Heart left ventricle (tissue), 13 donors: ENCODE measurements around the gene CABYR.

Source experiments
- POLR2A ChIP-seq, 2 donors: fragments of 450-650 bp; IDR thresholded peaks; one replicate each; pipeline ENCODE4 v1.6.1; 2017; ENCODE audit warnings: antibody characterized with exemption in 2 of 2, mild to moderate bottlenecking in 2 of 2, moderate library complexity in 2 of 2
- TF ChIP-seq, protein P1 (sequence below), 12 donors: fragments of 200-600 bp; sonication (generic) in 4 of 12; IDR thresholded peaks; one replicate each; pipeline versions ENCODE4 v1.5.0 to v1.8.0; 2018 to 2022; ENCODE audit warnings: antibody characterized with exemption in 12 of 12, mild to moderate bottlenecking in 5 of 12
- donor health status: ischemic (EF 13 %, LVEDD 7.1; RV severe dilation, severe dysfunction).
- donor health status: DM: no; HTN: yes; CAD: no.
- donor health status: DM: no; HTN: no; CAD: no.
- donor health status: ischemic (EF 25% LVEDD 6.9; RV normal size, moderate dysfunction).
- donor health status: ischemic (EF 25% LVEDD 5.7; RV mildly dilated, moderate dysfunction).
- donor health status: ischemic (EF 35%, LVEDD 5.7; RV mildly dilated, moderate dysfunction).
- donor health status: nonischemic (EF 11% LVEDD 7.7; RV severe dilation, severe dysfunction).
- donor health status: DM: yes; HTN: yes; CAD: no.
- donor health status: PGD.
- donor health status: ischemic (EF 29% LVEDD 5.4; RV normal size, mild dysfunction).
- donor health status: nonischemic (EF 23%, LVEDD 6.1; RV moderate dilation, normal function).

- TF ChIP-seq, protein P1, sequence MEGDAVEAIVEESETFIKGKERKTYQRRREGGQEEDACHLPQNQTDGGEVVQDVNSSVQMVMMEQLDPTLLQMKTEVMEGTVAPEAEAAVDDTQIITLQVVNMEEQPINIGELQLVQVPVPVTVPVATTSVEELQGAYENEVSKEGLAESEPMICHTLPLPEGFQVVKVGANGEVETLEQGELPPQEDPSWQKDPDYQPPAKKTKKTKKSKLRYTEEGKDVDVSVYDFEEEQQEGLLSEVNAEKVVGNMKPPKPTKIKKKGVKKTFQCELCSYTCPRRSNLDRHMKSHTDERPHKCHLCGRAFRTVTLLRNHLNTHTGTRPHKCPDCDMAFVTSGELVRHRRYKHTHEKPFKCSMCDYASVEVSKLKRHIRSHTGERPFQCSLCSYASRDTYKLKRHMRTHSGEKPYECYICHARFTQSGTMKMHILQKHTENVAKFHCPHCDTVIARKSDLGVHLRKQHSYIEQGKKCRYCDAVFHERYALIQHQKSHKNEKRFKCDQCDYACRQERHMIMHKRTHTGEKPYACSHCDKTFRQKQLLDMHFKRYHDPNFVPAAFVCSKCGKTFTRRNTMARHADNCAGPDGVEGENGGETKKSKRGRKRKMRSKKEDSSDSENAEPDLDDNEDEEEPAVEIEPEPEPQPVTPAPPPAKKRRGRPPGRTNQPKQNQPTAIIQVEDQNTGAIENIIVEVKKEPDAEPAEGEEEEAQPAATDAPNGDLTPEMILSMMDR (IDR thresholded peaks at IDR 0.05), result no peak
- TF ChIP-seq POLR2A (IDR thresholded peaks at IDR 0.05), result no peak
These were observed 31.5 kb downstream of the CABYR start for GRCh38 chr18:24170360-24170759.
